H1 (cell line): ENCODE measurements around the gene WDR19. TPM values are rescaled to one million over a fixed set of nuclear protein-coding genes. Genes with fewer than 3 reads are reported as not detected.

ENCODE experiments used
- ASH2L ChIP-seq: fragments of 200-600, 300-600 bp; sonication (generic); IDR thresholded peaks from one replicate; pipeline ENCODE4 v1.7.1; 2017; ENCODE audit warnings: low read length
- BCL11A ChIP-seq, 2 experiments: IDR thresholded peaks; one replicate each; pipeline ENCODE4 v1.6.1; 2011; ENCODE audit warnings: low read depth in 2 of 2, low read length in 2 of 2, mild to moderate bottlenecking in 2 of 2
- NANOG ChIP-seq: IDR thresholded peaks from 2 replicates; pipeline ENCODE4 v1.6.1; 2011; ENCODE audit warnings: low read length, low read depth, mild to moderate bottlenecking, inconsistent platforms; ENCODE audit not compliant: insufficient read depth, poor library complexity, severe bottlenecking
- polyA plus RNA-seq, 7 experiments: library from polyadenylated mRNA; depleted of rRNA in 3 of 7; stranded (reverse) in 5 of 7; unstranded in 2 of 7; fragments of >200 nt in 5 of 7; fragments of 200-250 nt in 2 of 7; gene quantifications; 1 replicate in 5 of 7; 2 replicates in 1 of 7; 4 replicates in 1 of 7; pipeline versions ENCODE4 v1.2.1 to v1.2.3, GENCODE V29; 2011 to 2013; ENCODE audit warnings: missing spikeins in 2 of 7, mixed read lengths in 2 of 7
- total RNA-seq: library from RNA; stranded (reverse); fragmentation: NEBNext Ultra II Directional; extraction: Animal tissue kit (Norgen Biotek cat#: 25700); gene quantifications from 2 replicates; pipeline ENCODE4 v1.2.1, GENCODE V29; 2021

WDR19 gene
- total and polyA plus RNA-seq, 2 of the 8 experiments (the other 6 are each of a cell fraction or from before 2014, with no cell fraction given), result 22.2 to 23.3 TPM

GRCh38 chr4:39324446-39324845 lies 142.1 kb downstream of the WDR19 start (continued):
- TF ChIP-seq ASH2L (no peak), NANOG (no peak), BCL11A (IDR thresholded peaks at IDR 0.05; ENCODE audit: low read depth in 2 of 2, low read length in 2 of 2) (no peak)
